ENCODE results near the gene GLI3. TPM values are rescaled to one million over a fixed set of nuclear protein-coding genes. Genes with fewer than 3 reads are reported as not detected.

The GLI3 gene
- total RNA-seq, 1 donor from 2014 or later = 27.7 TPM

- peaks cover 5% of the 10 kb centered on the region for H3K79me2 ChIP-seq (ENCODE audit: insufficient read depth, low read length)
- no peak overlapping the region for H3K27ac ChIP-seq (ENCODE audit: low read depth, low read length)
- no peaks in the 10 kb centered on the region for H3K9me3 Mint-ChIP-seq (ENCODE audit: unreplicated experiment)
- TF ChIP-seq EZH2 (IDR thresholded peaks at IDR 0.05; ENCODE audit: insufficient read depth, low read length) = no peak
- TF ChIP-seq, protein P1, sequence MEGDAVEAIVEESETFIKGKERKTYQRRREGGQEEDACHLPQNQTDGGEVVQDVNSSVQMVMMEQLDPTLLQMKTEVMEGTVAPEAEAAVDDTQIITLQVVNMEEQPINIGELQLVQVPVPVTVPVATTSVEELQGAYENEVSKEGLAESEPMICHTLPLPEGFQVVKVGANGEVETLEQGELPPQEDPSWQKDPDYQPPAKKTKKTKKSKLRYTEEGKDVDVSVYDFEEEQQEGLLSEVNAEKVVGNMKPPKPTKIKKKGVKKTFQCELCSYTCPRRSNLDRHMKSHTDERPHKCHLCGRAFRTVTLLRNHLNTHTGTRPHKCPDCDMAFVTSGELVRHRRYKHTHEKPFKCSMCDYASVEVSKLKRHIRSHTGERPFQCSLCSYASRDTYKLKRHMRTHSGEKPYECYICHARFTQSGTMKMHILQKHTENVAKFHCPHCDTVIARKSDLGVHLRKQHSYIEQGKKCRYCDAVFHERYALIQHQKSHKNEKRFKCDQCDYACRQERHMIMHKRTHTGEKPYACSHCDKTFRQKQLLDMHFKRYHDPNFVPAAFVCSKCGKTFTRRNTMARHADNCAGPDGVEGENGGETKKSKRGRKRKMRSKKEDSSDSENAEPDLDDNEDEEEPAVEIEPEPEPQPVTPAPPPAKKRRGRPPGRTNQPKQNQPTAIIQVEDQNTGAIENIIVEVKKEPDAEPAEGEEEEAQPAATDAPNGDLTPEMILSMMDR (IDR thresholded peaks at IDR 0.05; ENCODE audit: insufficient read depth, low read depth, low read length) = no peak
- H3K36me3 ChIP-seq (ENCODE audit: insufficient read depth, low read length) = no peaks in the 10 kb centered on the region
- H3K4me3 ChIP-seq (ENCODE audit: insufficient read depth, low read depth, low read length) = no peak overlapping the region
- peaks cover 59% of the 10 kb centered on the region for H4K20me1 ChIP-seq (ENCODE audit: insufficient read depth, low read length)
- H3K4me1 ChIP-seq (ENCODE audit: insufficient read depth, low read length) = peaks cover 12% of the 10 kb centered on the region
- no peaks in the 10 kb centered on the region for H3K27me3 ChIP-seq (ENCODE audit: insufficient read depth, low read length)
- no peak overlapping the region for H3K4me3 Mint-ChIP-seq (ENCODE audit: unreplicated experiment)
- no peaks in the 10 kb centered on the region for H3K9me3 ChIP-seq (ENCODE audit: insufficient read depth, low read depth, low read length)
- DNase-seq (ENCODE audit: low read depth) (no peak), FAIRE-seq (no peak)
- H3K27ac Mint-ChIP-seq (ENCODE audit: unreplicated experiment) = peak overlapping the region; percentile 42
- peaks cover 29% of the 10 kb centered on the region for H3K4me1 Mint-ChIP-seq (ENCODE audit: low read depth, unreplicated experiment)
- H3K4me2 ChIP-seq (ENCODE audit: low read length) = peak overlapping the region; percentile 44
- no peak overlapping the region for H3K9ac ChIP-seq (ENCODE audit: low read length)
- H2AFZ ChIP-seq (ENCODE audit: low read depth, low read length) = peak overlapping the region; percentile 16
- H3K27me3 Mint-ChIP-seq (ENCODE audit: low read depth, unreplicated experiment) = no peaks in the 10 kb centered on the region
- H3K36me3 Mint-ChIP-seq (ENCODE audit: low read depth, unreplicated experiment) = peaks cover 9% of the 10 kb centered on the region
Observed at GRCh38 chr7:42091461-42092291, 145.3 kb downstream of the GLI3 start.

- Mint-ChIP-seq H3K9me3 (ENCODE audit: unreplicated experiment) (no peaks in the 10 kb centered on the region), H3K4me1 (ENCODE audit: low read depth, unreplicated experiment) (peaks cover 22% of the 10 kb centered on the region), H3K27me3 (ENCODE audit: low read depth, unreplicated experiment) (no peaks in the 10 kb centered on the region), H3K27ac (ENCODE audit: unreplicated experiment) (no peak overlapping the region), H3K36me3 (ENCODE audit: low read depth, unreplicated experiment) (peaks cover 6% of the 10 kb centered on the region), H3K4me3 (ENCODE audit: unreplicated experiment) (no peak overlapping the region)
- DNase-seq (ENCODE audit: low read depth) (no peak), FAIRE-seq (no peak)
- Histone ChIP-seq H3K9me3 (ENCODE audit: insufficient read depth, low read depth, low read length) (no peaks in the 10 kb centered on the region), H3K9ac (ENCODE audit: low read length) (no peak overlapping the region), H3K4me2 (ENCODE audit: low read length) (no peak overlapping the region), H2AFZ (ENCODE audit: low read depth, low read length) (no peak overlapping the region), H3K4me1 (ENCODE audit: insufficient read depth, low read length) (peaks cover 11% of the 10 kb centered on the region), H4K20me1 (ENCODE audit: insufficient read depth, low read length) (peaks cover 56% of the 10 kb centered on the region), H3K79me2 (ENCODE audit: insufficient read depth, low read length) (peaks cover 5% of the 10 kb centered on the region), H3K27me3 (ENCODE audit: insufficient read depth, low read length) (no peaks in the 10 kb centered on the region), H3K36me3 (ENCODE audit: insufficient read depth, low read length) (no peaks in the 10 kb centered on the region), H3K27ac (ENCODE audit: low read depth, low read length) (no peak overlapping the region), H3K4me3 (ENCODE audit: insufficient read depth, low read depth, low read length) (no peak overlapping the region)
- no peak for TF ChIP-seq EZH2 (IDR thresholded peaks at IDR 0.05; ENCODE audit: insufficient read depth, low read length)
- TF ChIP-seq, protein P1 (IDR thresholded peaks at IDR 0.05; ENCODE audit: insufficient read depth, low read depth, low read length) = no peak
Observed at GRCh38 chr7:42090806-42091205, 146.2 kb downstream of the GLI3 start.

DNA sequence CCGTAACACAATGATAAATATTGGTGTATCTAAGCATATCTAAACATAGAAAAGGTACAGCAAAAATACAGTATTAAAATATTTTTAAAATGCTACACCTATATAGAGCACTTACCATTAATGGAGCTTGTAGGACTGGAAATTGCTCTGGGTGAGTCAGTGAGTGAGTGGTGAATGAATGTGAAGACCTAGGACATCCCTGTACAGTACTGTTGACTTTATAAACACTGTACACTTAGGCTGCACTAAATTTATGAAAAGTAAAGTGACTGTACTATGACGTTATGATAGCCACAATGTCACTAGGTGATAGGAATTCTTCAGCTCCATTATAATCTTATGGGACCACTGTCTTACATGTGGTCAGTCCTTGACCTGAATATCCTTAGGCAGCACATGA is 147.0 kb downstream of the GLI3 start:
- Histone ChIP-seq H3K9ac (ENCODE audit: low read length) (no peak overlapping the region), H3K9me3 (ENCODE audit: insufficient read depth, low read depth, low read length) (no peaks in the 10 kb centered on the region), H3K27me3 (ENCODE audit: insufficient read depth, low read length) (no peaks in the 10 kb centered on the region), H2AFZ (ENCODE audit: low read depth, low read length) (no peak overlapping the region), H3K4me3 (ENCODE audit: insufficient read depth, low read depth, low read length) (no peak overlapping the region), H3K27ac (ENCODE audit: low read depth, low read length) (no peak overlapping the region), H4K20me1 (ENCODE audit: insufficient read depth, low read length) (peaks cover 49% of the 10 kb centered on the region), H3K4me2 (ENCODE audit: low read length) (no peak overlapping the region), H3K4me1 (ENCODE audit: insufficient read depth, low read length) (peaks cover 11% of the 10 kb centered on the region), H3K36me3 (ENCODE audit: insufficient read depth, low read length) (no peaks in the 10 kb centered on the region), H3K79me2 (ENCODE audit: insufficient read depth, low read length) (peaks cover 5% of the 10 kb centered on the region)
- H3K27ac Mint-ChIP-seq (ENCODE audit: unreplicated experiment) = no peak overlapping the region
- TF ChIP-seq, protein P1 (IDR thresholded peaks at IDR 0.05; ENCODE audit: insufficient read depth, low read depth, low read length) = no peak
- TF ChIP-seq EZH2 (IDR thresholded peaks at IDR 0.05; ENCODE audit: insufficient read depth, low read length) = no peak
- no peak overlapping the region for H3K4me3 Mint-ChIP-seq (ENCODE audit: unreplicated experiment)
- FAIRE-seq (no peak), DNase-seq (ENCODE audit: low read depth) (no peak)
- no peaks in the 10 kb centered on the region for H3K36me3 Mint-ChIP-seq (ENCODE audit: low read depth, unreplicated experiment)
- no peaks in the 10 kb centered on the region for H3K27me3 Mint-ChIP-seq (ENCODE audit: low read depth, unreplicated experiment)
- no peaks in the 10 kb centered on the region for H3K9me3 Mint-ChIP-seq (ENCODE audit: unreplicated experiment)
- peaks cover 15% of the 10 kb centered on the region for H3K4me1 Mint-ChIP-seq (ENCODE audit: low read depth, unreplicated experiment)
